GM18861 (cell line): ENCODE measurements around the gene FRMD6.

Source experiments
- ATAC-seq: cut with Tn5 transposase; IDR thresholded peaks from one replicate; pipeline ENCODE4 v1.9.1; 2021; ENCODE audit not compliant: unreplicated experiment

The FRMD6 gene

DNA sequence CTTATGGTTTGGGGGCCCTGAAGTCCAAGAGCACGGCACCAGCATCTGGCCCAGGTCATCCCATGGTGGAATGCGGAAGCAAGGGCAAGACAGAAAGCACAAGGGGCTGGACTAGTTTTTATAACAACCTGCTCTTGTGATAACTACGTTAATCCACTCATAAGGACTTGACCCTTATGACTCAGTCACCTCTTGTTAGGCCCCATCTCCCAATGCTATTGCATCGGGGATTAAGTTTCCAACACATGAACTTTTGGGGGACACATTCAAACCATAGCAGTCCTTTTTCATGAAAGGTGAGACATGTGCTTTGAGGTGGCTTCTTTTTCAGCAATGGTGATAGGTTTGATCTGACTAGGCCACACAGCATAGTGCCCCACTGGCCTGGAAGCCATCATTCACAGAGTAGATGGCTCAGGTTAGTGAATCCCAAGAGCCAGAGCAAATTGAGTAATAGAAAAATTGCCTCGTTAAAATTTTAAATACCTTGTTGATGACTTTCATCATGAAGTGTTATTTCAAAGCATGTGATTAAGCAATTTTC is 12.1 kb downstream of the FRMD6 start:
- no peak for ATAC-seq

DNA sequence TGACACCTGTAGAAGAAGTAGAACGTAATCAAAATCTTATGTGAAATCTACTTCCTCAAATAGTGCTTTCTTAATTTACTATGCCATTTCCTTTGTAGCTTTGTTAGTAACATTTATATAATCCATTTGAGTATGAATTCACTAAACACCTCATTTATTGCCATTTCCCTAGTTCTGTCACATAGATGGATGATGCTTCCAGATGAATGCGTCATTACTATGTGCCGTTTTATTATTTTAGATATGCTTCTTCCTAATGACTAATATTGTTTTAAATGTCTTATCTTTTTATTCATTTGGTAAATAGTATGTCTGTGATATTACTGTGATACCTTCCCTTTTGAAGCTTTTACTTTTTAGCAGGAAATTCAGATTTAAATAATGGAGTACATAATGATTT is 14.4 kb downstream of the FRMD6 start:
- no peak for ATAC-seq

DNA sequence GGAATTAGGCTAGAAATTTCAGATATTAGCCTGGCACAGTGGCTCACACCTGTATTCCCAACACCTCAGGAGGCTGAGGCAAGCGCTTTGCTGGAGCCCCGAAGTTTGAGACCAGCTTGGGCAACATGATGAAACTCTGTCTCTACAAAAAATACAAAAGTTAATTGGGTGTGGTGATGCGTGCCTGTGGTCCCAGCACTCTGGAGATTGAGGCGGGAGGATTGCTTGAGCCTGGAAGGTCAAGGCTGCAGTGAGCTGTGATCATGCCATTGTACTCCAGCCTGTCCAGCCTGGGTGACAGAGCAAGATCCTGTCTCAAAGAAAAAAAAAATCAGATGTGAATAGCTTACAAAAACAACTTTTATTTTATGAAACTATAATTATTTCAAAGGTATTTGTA is 15.1 kb downstream of the FRMD6 start:
- ATAC-seq: no peak

DNA sequence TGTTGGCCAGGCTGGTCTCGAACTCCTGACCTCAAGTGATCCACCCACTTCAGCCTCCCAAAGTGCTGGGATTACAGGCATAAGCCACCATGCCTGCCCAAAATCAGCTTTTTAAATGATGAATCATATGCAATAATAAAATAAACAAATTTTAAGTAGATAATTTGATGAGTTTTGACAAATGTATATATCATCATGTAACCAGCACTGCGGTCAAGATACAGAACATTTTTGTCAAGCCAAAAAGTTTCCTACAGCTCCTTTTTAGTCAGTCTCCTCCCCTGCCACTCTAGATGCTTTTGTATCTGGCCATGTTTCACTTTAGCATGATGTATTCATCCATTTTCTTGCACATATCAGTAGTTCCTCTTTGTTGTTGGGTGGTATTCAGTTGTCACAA is 17.2 kb downstream of the FRMD6 start:
- ATAC-seq: no peak

DNA sequence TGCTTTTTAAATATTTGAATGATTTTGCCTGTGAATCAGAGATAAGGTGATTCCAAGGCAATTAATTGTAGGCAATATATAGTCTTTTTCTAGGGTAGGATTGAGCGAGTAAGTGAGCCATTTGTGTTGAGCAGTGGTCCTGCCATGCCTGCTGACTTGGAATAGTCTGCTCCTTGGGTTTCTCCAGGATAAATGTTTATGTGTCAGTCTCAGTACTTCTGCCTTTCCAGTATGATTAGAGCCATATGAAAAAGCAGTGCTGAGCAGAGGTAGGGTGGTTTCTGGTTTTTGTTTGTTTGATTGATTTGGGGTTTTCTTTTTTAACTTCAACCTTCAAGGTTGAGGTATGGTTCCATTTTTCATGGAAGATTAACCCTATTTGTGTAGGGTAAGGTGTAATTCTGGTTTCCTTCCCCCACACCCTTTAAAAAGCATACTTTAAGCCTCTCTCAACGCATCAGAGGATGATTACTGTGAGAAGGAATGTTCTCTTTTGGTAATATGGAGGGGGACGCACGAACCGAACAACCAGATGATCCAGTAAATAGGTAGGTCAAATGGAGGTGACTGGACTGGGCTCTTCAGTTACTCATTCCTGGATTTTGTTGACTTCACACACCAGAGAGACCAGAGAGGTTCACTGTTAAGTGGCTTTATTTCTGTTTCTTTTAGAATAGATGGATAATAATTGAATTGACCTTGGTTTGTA is 22.7 kb downstream of the FRMD6 start:
- no peak for ATAC-seq

DNA sequence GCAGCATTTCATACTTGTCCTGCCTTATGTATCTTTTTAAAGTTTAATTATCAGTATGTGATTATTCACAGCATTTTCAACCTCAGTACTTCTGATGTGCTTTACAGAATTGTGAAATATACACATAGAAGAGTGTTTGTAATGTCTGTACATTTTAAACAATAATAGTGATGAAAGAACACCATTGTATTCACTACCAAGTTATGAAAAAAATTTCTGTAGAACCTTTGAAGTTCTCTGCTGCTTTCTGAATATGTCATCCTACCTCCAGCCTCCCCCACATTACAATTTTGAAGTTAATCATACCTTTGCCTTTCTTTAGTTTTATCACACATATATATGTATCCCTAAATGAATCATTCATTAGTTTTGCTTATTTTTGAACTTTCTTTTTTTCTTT is 24.8 kb downstream of the FRMD6 start:
- ATAC-seq: no peak

DNA sequence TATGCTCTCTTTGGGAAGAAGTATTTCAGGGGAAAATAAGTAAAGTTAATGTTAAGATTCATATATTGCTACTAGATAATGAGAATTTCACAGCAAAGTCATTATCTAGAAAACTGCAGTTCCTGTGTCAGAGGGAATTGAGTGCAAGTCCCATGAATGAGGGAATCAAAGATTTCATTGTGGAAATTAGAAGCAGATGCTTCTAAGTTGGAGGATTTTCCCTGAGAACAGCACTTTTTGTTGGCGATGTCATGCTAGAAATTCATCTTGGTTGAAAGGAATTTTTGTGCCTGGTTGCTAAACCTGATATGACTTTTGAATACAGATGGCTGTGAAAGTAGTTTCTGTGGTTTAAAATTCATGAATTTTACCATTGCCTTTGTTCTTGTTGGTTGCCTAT is 25.6 kb downstream of the FRMD6 start:
- no peak for ATAC-seq

DNA sequence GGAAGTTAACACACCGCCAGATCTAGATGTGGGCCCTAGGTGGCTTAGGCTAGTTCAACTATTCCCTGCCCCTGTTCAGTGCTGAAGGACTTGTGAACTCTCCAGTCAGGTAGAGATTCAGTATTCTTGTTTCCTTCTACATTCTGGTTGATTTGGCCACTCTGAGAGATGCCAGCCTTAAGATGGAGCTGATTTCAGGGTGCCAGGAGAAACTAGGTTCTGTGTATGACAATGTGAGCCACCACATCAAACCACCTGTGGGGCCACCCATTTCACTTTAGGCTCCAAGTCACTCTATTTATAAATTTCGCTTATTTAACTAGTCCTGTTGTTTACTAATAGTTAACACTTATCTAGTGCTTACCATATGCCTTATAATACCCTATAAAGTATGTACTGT is 26.0 kb downstream of the FRMD6 start:
- ATAC-seq: no peak

DNA sequence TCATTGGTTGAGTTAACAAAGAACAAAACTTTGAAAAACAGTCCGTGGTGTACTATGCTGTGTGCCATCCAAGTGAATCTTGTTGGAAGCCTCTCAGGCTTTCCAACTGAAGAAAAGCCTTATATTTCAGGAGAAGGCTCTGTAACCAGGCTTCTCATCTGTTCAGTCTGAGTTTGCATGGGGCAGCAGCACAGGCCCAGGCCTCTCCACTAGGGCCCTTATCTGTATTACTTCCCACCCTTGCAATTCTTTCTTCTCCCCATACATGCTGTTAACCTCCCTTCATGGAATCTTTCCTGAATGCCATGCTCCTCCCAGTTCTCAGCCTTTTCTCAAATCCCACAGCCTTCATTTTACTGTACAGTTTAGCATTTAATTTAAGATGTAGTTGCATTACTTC is 28.3 kb downstream of the FRMD6 start:
- no peak for ATAC-seq

DNA sequence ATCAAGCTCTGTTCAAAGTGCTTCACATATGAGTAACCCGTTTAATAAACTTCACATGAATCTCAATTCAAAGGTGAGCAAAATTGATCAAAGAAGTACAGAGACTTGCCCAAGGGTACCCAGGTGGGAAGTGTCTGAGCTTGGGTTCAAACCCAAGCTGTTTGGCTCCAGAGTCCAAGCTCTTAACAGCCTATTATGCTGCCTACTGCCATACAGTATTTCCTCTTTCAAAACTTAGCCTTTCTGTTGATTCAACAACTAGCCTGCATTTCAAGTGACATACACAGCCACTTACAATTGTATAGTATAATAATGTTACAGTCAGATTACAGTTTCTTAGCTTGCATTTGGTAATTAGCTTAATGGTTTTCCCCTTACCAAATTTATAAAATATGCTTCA is 29.7 kb downstream of the FRMD6 start:
- ATAC-seq: no peak

DNA sequence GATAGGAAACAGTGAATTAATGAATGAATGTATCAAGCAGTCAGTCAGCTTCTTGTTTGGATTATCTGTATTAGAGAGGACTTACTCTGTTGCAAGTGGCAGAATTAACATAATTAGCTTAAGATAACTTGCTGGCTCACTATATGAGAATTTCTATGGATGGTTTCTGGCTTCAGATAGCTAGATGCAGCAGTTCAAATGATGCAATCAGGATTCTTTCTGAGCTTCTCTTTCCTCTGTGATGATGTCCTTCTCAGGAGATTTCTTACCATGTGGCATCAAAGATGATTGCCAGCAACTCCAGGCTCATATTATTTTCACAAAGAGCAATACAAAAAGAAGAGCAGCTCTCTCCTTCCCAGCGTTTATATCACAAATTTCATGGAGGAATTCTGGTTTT is 30.7 kb downstream of the FRMD6 start:
- no peak for ATAC-seq

DNA sequence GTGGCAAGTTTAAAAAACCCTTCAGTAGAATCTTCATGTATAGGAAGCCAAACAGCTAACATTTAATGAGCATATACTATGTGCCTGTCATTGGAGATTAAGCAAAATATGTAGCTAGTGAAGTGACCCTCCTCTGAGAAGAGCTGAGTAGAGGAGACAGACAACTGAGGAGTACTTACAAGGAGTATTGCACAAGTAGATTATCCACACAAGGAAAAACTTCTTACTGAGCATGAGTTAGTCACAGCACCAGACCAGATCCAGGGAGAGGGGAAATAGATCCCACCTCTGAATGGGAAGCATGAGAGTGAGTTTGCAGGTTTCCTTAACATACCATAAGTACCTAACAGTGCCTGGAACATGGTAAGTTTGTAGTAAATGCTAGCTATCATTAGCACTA is 33.0 kb downstream of the FRMD6 start:
- no peak for ATAC-seq

DNA sequence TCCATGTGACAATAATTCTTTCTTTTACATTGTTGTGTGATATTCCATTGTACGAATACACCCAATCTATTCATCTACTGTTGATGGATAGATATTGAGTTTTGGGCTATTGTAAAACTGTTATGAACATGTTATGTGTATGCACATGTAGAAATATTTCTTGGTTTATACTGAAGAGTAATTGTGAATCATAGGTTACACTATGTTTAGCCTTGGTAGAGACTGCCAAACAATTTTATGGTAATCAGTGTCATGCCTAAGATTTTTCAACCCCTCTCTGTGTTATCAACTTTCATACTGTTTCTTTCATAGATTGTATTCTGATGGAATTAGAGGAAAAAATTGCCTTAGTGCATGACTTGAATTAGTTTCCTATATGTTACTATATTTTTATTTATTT is 39.5 kb downstream of the FRMD6 start:
- ATAC-seq: no peak

DNA sequence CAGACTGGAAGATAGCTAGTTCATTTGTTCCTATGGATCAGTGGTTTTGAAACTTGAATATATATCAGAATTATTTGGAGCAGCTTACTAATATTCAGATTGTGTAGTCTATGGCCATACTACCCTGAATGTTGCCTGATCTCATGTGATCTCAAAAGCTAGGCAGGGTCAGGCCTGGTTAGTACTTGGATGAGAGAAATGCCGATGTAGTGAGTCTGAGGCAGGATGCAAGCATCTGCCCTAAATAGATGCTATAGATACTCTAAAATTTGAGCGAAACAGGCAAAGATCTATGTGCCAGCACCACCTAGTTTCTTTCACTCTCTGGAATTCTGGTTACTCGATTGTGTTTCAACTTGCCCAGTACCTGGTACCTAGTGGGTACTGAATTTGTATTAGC is 40.9 kb downstream of the FRMD6 start:
- no peak for ATAC-seq

DNA sequence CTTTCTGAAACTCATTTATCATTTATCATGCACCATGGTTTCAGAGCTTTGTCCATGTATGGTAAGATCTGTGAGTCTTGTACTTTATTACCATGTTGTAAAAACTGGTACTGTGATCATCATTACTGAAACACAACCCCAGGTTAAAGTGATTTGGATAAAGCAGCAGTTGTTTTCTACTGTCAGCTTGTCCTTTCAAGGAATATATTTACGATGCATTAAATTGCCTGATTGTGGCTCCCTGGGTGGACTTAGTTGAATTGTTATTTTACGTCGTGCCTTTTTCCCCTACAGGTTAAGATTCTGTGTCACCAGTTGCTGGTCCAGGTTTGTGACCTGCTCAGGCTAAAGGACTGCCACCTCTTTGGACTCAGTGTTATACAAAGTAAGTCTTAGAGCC is 46.1 kb downstream of the FRMD6 start:
- ATAC-seq: no peak

DNA sequence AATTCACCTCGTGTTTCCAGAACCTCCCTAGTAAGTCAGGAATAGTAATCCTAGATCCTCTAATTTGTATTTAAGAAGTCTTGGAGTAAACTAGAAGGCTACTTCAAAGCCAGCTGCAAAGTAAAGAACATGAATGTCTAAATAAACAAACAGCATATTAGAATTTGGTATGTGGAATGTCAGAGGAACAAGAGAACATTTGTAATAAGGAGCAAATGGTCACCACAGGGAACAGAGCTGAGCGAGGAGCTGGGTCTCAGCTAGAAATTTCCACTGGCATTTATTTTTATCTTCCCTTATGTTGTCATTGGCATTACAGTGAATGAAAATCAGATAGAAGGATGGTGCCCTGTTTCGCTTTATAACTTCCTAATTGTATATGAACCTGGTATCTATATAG is 50.2 kb downstream of the FRMD6 start:
- ATAC-seq: no peak

DNA sequence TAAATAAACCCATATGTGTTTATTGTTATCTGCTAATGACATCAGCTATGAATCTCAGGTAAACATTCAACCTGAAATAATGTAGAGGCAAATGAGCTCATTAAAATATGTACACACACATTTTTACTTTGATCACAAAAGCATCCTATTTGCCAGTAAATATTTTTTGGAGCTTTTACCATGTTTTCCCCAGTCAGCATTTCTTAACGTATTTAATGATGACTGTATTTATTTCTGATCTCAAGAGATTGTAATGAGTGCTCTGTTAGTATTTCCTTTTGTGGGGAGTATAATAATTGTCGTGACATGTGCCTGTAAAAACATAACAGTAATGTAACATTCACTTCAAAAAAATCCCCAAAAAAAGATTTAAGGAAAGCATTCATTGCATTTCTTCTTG is 52.1 kb downstream of the FRMD6 start:
- no peak for ATAC-seq

DNA sequence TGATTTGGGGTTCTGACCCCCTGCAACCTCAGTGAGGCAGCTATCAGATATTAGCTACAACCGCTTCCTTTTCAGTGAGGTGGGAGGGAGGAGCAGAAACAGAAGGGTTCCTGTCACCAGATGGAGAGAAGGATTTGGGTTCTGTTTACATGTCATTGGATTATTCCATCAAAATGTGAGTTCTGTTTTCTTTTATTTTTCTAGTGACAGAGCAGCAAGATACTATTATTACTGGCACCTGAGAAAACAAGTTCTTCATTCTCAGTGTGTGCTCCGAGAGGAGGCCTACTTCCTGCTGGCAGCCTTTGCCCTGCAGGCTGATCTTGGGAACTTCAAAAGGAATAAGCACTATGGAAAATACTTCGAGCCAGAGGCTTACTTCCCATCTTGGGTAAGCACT is 52.8 kb downstream of the FRMD6 start:
- no peak for ATAC-seq

DNA sequence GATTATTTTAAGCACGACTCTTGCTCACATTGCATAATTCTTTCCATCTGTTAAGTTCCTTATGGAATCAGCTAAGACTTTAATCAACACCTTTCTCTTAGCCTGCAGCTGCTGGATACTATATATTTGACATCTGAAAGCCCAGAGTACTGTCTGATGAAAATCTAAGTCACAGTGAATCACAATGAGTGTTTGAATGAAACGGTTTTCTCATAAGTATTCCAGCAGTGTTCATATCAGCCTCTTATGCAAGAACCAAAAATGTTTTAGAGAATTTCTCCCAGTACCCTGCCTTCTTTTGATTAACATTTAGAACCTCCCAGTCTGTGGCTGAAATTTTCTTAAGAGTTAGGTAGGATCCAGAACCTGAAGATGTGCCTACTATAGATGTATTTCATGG is 55.6 kb downstream of the FRMD6 start:
- ATAC-seq: no peak

DNA sequence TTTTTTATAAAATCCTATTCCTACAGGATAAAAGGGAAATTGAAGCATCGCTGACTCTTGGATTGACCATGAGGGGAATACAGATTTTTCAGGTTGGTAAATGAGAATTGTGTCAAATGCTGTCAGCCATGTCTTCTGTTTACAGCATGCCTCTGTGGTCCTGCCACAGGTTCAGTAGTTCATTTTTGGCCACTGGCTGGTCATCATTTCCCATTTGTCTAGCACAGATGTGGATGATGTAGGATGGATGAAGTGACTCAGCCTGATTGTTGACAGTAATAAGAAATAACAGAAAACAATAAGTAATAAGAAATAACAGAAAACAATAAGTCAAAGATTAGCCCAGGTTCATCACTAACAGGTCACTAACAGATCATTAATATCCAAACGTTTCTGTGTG is 59.8 kb downstream of the FRMD6 start:
- no peak for ATAC-seq

DNA sequence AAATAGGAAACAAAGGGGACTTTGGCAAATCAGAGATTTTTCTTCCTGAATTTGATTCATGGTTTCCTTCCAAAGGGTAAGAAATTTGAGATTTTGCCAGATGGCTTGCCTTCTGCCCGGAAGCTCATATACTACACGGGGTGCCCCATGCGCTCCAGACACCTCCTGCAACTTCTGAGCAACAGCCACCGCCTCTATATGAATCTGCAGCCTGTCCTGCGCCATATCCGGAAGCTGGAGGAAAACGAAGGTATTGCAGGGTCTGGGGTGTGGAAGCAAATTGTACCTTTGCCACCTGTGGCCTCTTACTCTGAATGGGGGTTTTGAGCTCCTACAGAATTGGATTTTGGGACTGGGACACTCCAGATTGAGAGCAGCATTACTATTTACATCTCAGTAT is 63.5 kb downstream of the FRMD6 start:
- no peak for ATAC-seq

DNA sequence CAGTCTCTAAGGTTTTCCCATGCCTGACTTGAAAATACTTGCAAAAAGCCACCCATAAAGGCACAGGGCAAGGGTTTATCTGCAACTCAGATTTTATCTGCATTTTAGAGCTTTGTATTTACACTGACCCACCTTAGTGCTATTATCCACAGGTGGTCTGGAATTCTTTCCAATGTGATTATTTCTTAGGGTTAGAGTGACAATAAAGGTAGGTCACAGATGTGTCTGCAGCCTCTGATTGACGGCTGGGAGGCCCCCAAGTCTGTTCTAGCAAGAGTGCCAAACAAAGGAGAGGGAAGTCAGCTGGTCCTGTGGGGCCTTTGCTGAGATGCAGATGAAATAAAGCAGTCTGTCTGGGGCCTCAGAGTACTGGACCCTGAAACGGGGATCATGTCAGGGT is 64.0 kb downstream of the FRMD6 start:
- ATAC-seq: no peak

DNA sequence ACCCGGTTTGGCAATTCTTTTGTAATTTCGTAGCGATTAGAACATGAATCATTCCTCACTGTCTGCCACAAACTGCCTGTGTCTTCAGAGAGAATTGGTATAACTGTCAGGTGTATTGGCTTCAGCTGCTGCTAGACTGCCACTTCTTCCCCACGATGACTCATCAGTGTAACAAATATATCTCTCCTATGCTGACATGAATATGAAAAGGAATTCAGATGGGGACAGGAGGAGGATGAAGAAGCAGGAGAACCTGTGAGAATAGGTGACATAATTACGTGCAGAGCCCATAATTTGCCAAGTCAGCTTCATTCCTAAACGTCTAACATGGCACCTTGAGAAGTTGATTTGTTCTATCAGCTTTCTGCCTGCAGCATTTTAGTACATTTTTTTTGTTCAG is 64.9 kb downstream of the FRMD6 start:
- no peak for ATAC-seq
